Vagina (tissue), 2 donors: Measurements from ENCODE around the gene NIPAL3. TPM values are rescaled to one million over a fixed set of nuclear protein-coding genes. Genes with fewer than 3 reads are reported as not detected.

Source experiments
- DNase-seq, 2 donors: peaks; one replicate each; pipeline ENCODE4 v3.0.0-alpha.2; 2017; ENCODE audit errors: extremely low spot score in 2 of 2
- H3K27ac ChIP-seq: fragments of 200-600 bp; sonication (generic); one replicate; pipeline ENCODE4 v1.5.1; 2019
- H3K27me3 ChIP-seq: fragments of 200-600 bp; sonication (generic); one replicate; pipeline ENCODE4 v1.5.1; 2019
- H3K36me3 ChIP-seq, 2 donors: fragments of 200-600 bp; sonication (generic); one replicate each; pipeline ENCODE4 v1.5.1; 2017 to 2019
- H3K4me1 ChIP-seq: fragments of 200-600 bp; sonication (generic); one replicate; pipeline ENCODE4 v1.5.1; 2019
- H3K4me3 ChIP-seq, 2 donors: fragments of 200-600 bp; sonication (generic); 1 replicate in 1 of 2; 2 replicates in 1 of 2; pipeline ENCODE4 v1.5.1; 2016 to 2019
- H3K9me3 ChIP-seq: fragments of 200-600 bp; sonication (generic); one replicate; pipeline ENCODE4 v1.5.1; 2019
- CTCF ChIP-seq, 3 experiments: fragments of 450-650 bp in 2 of 3; fragments of 200-600 bp in 1 of 3; sonication (generic) in 1 of 3; IDR thresholded peaks; one replicate each; pipeline ENCODE4 v1.5.1; 2017 to 2019; ENCODE audit warnings: antibody characterized with exemption in 3 of 3, mild to moderate bottlenecking in 2 of 3, moderate library complexity in 2 of 3
- POLR2A ChIP-seq, 2 donors: fragments of 450-650 bp; IDR thresholded peaks; one replicate each; pipeline ENCODE4 v1.6.1; 2017; ENCODE audit warnings: antibody characterized with exemption in 2 of 2, mild to moderate bottlenecking in 2 of 2, moderate library complexity in 2 of 2
- POLR2AphosphoS5 ChIP-seq, 2 donors: sonication (generic); formaldehyde crosslinking; IDR thresholded peaks; one replicate each; pipeline ENCODE4 v1.9.0; 2017; ENCODE audit warnings: antibody characterized with exemption in 2 of 2, mild to moderate bottlenecking in 2 of 2, low read depth in 1 of 2; ENCODE audit not compliant: insufficient read depth in 1 of 2
- intact Hi-C: fragments of 100-400 bp; cut with DNase I; formaldehyde crosslinking; loops from one replicate; pipeline ENCODE4 v1.15.1; 2023
- total RNA-seq: library from RNA; depleted of rRNA; stranded (reverse); fragments of >200 nt; gene quantifications from one replicate; pipeline ENCODE4 v1.2.3, GENCODE V29; 2016

NIPAL3 gene
- total RNA-seq, 1 donor from 2014 or later, result 21.1 TPM

- intact Hi-C loops, result no loop called here
Observed at GRCh38 chr1:24410750-24411149, 4.9 kb upstream of the NIPAL3 start.

GRCh38 chr1:24411963-24412362, 3.6 kb upstream of the NIPAL3 start:
- H3K9me3 ChIP-seq, result no peaks in the 10 kb centered on the region
- peaks cover 28% of the 10 kb centered on the region for H3K4me1 ChIP-seq
- H3K27me3 ChIP-seq, result no peaks in the 10 kb centered on the region
- TF ChIP-seq POLR2A (IDR thresholded peaks at IDR 0.05), result no peak
- TF ChIP-seq CTCF (IDR thresholded peaks at IDR 0.05), result no peak
- TF ChIP-seq POLR2AphosphoS5 (IDR thresholded peaks at IDR 0.05; ENCODE audit: insufficient read depth in 1 of 2, low read depth in 1 of 2), result no peak
- no peaks in the 10 kb centered on the region for H3K36me3 ChIP-seq
- H3K27ac ChIP-seq, result no peak overlapping the region
- no peak for DNase-seq
- intact Hi-C loops, result no loop called here
- H3K4me3 ChIP-seq, result no peak overlapping the region

More at GRCh38 chr1:24410750-24411149, 4.9 kb upstream of the NIPAL3 start:
- DNase-seq, result no peak
- no peak overlapping the region for H3K4me3 ChIP-seq
- H3K9me3 ChIP-seq, result no peaks in the 10 kb centered on the region
- H3K27ac ChIP-seq, result no peak overlapping the region
- no peaks in the 10 kb centered on the region for H3K36me3 ChIP-seq
- no peaks in the 10 kb centered on the region for H3K27me3 ChIP-seq
- TF ChIP-seq CTCF (IDR thresholded peaks at IDR 0.05) (no peak), POLR2AphosphoS5 (IDR thresholded peaks at IDR 0.05; ENCODE audit: insufficient read depth in 1 of 2, low read depth in 1 of 2) (no peak), POLR2A (IDR thresholded peaks at IDR 0.05) (no peak)
- peaks cover 16% of the 10 kb centered on the region for H3K4me1 ChIP-seq

- Histone ChIP-seq H3K4me3 (peak overlapping the region in 1 of 2 donors; percentile 75), H3K9me3 (no peaks in the 10 kb centered on the region), H3K27me3 (no peaks in the 10 kb centered on the region), H3K4me1 (peaks cover 32% of the 10 kb centered on the region), H3K36me3 (no peaks in the 10 kb centered on the region), H3K27ac (no peak overlapping the region)
- no peak for TF ChIP-seq CTCF (IDR thresholded peaks at IDR 0.05)
- TF ChIP-seq POLR2AphosphoS5 (IDR thresholded peaks at IDR 0.05; ENCODE audit: insufficient read depth in 1 of 2, low read depth in 1 of 2), result no peak
- no peak for TF ChIP-seq POLR2A (IDR thresholded peaks at IDR 0.05)
- intact Hi-C loops, result no loop called here
- DNase-seq, result no peak
Observed at GRCh38 chr1:24412408-24412807, 3.2 kb upstream of the NIPAL3 start.

GRCh38 chr1:24413350-24414163, 2.0 kb upstream of the NIPAL3 start, which contains the start of gene STPG1:
Gene STPG1 (minus strand): TSS chr1:24413782. CDS start chr1:24401388, 12,394 bp downstream.
- Histone ChIP-seq H3K9me3 (no peaks in the 10 kb centered on the region), H3K27me3 (no peaks in the 10 kb centered on the region), H3K4me3 (peak within 1 kb of the TSS; percentile 73 to 75), H3K36me3 (no peaks in the 10 kb centered on the region), H3K4me1 (peaks cover 34% of the 10 kb centered on the region), H3K27ac (peak within 1 kb of the TSS; percentile 72)
- TF ChIP-seq POLR2AphosphoS5 (IDR thresholded peaks at IDR 0.05; ENCODE audit: insufficient read depth in 1 of 2, low read depth in 1 of 2), result peak; percentile 55 to 66
- TF ChIP-seq POLR2A (IDR thresholded peaks at IDR 0.05), result no peak
- intact Hi-C loops, result no loop called here
- no peak for DNase-seq

GRCh38 chr1:24414775-24415333, 748 bp upstream of the NIPAL3 start:
- Histone ChIP-seq H3K27ac (peak overlapping the region; percentile 20), H3K4me3 (peak overlapping the region; percentile 41 to 60), H3K36me3 (peaks cover 0 to 4% of the 10 kb centered on the region in 2 donors), H3K4me1 (peaks cover 34% of the 10 kb centered on the region), H3K9me3 (no peaks in the 10 kb centered on the region), H3K27me3 (no peaks in the 10 kb centered on the region)
- intact Hi-C loops, result no loop called here
- no peak for DNase-seq
- TF ChIP-seq POLR2AphosphoS5 (IDR thresholded peaks at IDR 0.05; ENCODE audit: insufficient read depth in 1 of 2, low read depth in 1 of 2), result no peak
- no peak for TF ChIP-seq CTCF (IDR thresholded peaks at IDR 0.05)
- TF ChIP-seq POLR2A (IDR thresholded peaks at IDR 0.05), result no peak
